ENCODE data around the gene GRB2. TPM values are rescaled to one million over a fixed set of nuclear protein-coding genes. Genes with fewer than 3 reads are reported as not detected.

GRB2 gene
- total RNA-seq, 1 donor from 2014 or later, result 61.8 TPM

DNA sequence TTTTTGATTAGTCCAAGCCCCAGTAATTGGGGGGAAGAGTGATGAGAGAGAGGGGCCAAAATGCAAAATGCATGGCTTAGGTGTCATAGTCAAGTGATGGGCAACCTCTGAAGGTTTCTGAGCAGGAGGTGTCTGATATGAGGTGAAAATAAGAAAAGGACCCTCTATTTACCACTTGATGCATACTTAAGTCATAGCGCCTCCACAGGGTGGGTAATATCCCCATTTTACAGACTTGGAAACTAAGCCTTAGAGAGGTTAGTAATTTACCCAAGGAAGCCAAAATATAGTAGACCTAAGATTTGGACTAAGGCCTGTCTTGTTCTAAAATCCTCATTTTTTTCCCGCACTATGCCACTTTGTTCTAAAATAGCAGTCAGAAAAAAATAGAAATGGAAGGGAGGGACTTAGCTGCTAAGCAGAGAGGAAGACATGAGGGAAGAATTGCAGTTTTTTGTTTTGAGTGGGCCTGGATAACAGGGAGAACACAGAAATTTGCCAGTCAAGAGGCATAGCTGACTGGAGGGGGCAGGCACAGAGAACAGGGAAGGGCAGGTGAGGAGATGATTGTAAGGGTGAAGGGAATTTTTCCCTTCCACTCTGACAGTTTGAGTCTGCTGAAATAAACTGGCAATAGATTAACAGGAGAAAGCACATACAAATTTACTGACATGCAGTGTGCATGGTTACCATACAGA lies 2.3 kb upstream of the GRB2 start:
- Mint-ChIP-seq H3K4me3 (no peak overlapping the region), H3K27ac (no peak overlapping the region), H3K9me3 (no peaks in the 10 kb centered on the region), H3K36me3 (no peaks in the 10 kb centered on the region), H3K27me3 (ENCODE audit: low read depth) (peaks cover 14% of the 10 kb centered on the region), H3K4me1 (peaks cover 18% of the 10 kb centered on the region)
- no peak for DNase-seq (ENCODE audit: low spot score in 2 of 2, unreplicated experiment in 2 of 2)
- TF ChIP-seq, protein P1, sequence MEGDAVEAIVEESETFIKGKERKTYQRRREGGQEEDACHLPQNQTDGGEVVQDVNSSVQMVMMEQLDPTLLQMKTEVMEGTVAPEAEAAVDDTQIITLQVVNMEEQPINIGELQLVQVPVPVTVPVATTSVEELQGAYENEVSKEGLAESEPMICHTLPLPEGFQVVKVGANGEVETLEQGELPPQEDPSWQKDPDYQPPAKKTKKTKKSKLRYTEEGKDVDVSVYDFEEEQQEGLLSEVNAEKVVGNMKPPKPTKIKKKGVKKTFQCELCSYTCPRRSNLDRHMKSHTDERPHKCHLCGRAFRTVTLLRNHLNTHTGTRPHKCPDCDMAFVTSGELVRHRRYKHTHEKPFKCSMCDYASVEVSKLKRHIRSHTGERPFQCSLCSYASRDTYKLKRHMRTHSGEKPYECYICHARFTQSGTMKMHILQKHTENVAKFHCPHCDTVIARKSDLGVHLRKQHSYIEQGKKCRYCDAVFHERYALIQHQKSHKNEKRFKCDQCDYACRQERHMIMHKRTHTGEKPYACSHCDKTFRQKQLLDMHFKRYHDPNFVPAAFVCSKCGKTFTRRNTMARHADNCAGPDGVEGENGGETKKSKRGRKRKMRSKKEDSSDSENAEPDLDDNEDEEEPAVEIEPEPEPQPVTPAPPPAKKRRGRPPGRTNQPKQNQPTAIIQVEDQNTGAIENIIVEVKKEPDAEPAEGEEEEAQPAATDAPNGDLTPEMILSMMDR (IDR thresholded peaks at IDR 0.05; ENCODE audit: unreplicated experiment), result no peak

DNA sequence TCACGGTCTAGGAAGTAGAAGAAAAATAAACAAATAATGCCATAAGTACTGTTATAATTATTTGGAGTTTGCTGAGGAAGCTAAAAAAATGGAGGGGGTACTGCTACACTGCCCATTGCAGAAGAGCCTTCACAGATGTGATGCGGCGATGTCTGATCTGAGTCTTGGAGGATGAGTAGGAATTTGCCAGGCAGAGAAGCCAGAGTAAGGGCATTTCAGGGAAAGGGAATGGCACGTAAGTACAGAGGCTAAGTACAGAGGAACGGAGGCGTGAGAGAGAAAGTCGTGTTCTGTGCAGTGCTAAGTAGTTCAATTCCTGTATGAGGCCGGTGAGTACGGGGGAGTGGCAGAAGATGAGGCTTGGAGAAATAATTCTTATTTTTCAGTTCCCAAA lies 741 bp upstream of the GRB2 start:
- H3K9me3 Mint-ChIP-seq, result no peaks in the 10 kb centered on the region

DNA sequence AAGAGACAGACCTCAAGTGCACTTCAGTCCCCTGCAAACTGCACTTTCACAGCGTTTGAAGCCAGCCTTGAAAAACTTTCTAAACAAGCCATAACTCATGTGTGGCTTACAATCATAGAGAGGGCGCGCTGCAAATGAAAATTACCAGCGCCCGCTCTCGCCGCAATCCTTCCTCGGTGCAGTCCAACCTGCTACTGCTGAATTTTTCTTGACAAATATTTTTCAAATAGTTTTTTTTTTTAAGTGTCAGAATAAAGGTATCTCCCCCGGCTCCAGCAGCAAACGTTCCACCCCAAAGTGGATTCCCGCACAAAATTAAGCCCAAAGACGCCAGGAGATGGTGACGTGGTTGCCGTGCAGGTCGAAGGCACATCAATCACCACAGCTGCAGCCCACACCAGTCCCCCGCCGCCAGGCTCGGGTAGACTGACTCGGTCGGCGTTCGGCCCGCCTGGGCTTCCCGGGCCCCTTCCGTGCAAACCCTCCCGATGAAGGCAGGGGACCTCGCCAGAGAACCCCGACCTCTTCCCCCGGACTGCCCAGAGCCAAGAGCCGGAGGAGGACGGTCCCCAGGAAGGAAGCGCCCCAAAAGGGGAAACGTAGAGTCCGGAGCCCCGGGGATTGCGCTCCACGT lies 630 bp downstream of the GRB2 start:
- peak overlapping the region; percentile 96 for H3K27ac Mint-ChIP-seq
- peak; percentile 38 to 65 for DNase-seq (ENCODE audit: low spot score in 2 of 2, unreplicated experiment in 2 of 2)
- H3K4me3 Mint-ChIP-seq, result peak overlapping the region; percentile 85
- peaks cover 11% of the 10 kb centered on the region for H3K27me3 Mint-ChIP-seq (ENCODE audit: low read depth)
- H3K9me3 Mint-ChIP-seq, result no peaks in the 10 kb centered on the region
- TF ChIP-seq, protein P1 (IDR thresholded peaks at IDR 0.05; ENCODE audit: unreplicated experiment), result no peak
- H3K36me3 Mint-ChIP-seq, result no peaks in the 10 kb centered on the region
- peaks cover 15% of the 10 kb centered on the region for H3K4me1 Mint-ChIP-seq

More for the DNA sequence above, 741 bp upstream of the GRB2 start:
- Mint-ChIP-seq H3K36me3 (no peaks in the 10 kb centered on the region), H3K27me3 (ENCODE audit: low read depth) (peaks cover 14% of the 10 kb centered on the region), H3K4me1 (peaks cover 15% of the 10 kb centered on the region), H3K4me3 (peak overlapping the region; percentile 85), H3K27ac (peak overlapping the region; percentile 39)
- TF ChIP-seq, protein P1 (IDR thresholded peaks at IDR 0.05; ENCODE audit: unreplicated experiment), result no peak
- DNase-seq (ENCODE audit: low spot score in 2 of 2, unreplicated experiment in 2 of 2), result no peak

DNA sequence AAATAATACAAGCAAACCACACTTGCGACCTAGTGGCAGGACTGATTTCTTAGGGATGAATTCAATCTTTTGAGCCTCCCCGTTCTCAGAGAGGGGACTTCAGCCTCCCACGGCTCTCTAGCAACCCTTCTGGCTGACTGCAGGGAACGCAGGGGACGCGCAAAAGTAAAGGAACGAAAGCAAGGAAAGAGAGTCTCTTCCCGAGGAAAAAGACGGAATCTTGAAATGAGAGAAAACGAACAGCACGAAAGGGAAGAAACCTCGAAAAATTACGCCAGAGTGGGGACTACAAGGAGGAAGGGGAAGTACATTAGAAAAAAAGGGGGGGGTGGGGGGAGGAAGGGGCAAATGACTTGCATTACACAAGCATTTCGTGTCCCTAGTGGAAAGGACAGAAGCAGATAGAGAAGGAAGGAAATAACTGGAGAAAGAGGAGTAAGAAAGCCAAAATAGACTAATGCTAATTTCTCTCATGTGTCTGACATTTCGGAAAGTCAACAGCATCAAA lies 1.2 kb downstream of the GRB2 start:
- peak; percentile 39 to 64 for DNase-seq (ENCODE audit: low spot score in 2 of 2, unreplicated experiment in 2 of 2)
- Mint-ChIP-seq H3K4me3 (peak overlapping the region; percentile 85), H3K4me1 (peaks cover 15% of the 10 kb centered on the region), H3K36me3 (no peaks in the 10 kb centered on the region), H3K9me3 (no peaks in the 10 kb centered on the region), H3K27me3 (ENCODE audit: low read depth) (peaks cover 10% of the 10 kb centered on the region), H3K27ac (peak overlapping the region; percentile 96)
- TF ChIP-seq, protein P1 (IDR thresholded peaks at IDR 0.05; ENCODE audit: unreplicated experiment), result peak; percentile 45

DNA sequence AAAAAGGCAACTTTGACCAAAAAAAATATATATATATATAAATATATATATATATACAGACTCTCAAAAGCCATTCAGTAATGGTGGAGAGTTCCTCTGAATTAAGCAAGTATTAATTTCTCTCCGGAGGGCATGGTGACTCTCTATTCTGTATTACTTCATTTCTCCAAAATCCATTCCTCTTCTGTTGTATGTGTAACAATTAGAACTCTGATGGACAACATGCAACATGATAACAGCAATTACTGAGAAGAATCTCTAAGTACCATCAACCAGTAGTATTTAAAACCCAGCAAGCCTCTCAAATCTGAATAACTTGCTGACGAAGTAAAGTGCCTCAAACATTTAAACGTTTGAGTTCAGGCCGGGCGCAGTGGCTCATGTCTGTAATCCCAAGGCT lies 2.3 kb downstream of the GRB2 start:
- peaks cover 15% of the 10 kb centered on the region for H3K4me1 Mint-ChIP-seq
- peaks cover 4% of the 10 kb centered on the region for H3K27me3 Mint-ChIP-seq (ENCODE audit: low read depth)
- no peak for DNase-seq (ENCODE audit: low spot score in 2 of 2, unreplicated experiment in 2 of 2)
- H3K4me3 Mint-ChIP-seq, result peak overlapping the region; percentile 10
- TF ChIP-seq, protein P1 (IDR thresholded peaks at IDR 0.05; ENCODE audit: unreplicated experiment), result no peak
- no peaks in the 10 kb centered on the region for H3K9me3 Mint-ChIP-seq
- peak overlapping the region; percentile 44 for H3K27ac Mint-ChIP-seq
- no peaks in the 10 kb centered on the region for H3K36me3 Mint-ChIP-seq

Data from mesothelial cell of epicardium (in vitro differentiated cells).